GM18870 (cell line): ENCODE data around the gene COA7.
A peak's percentile ranks its signal among the peaks of the same experiment; 100 is the strongest.

ENCODE experiments used
- ATAC-seq: cut with Tn5 transposase; IDR thresholded peaks from one replicate; pipeline ENCODE4 v1.9.1; 2021; ENCODE audit warnings: moderate library complexity; ENCODE audit not compliant: unreplicated experiment

Gene COA7

DNA sequence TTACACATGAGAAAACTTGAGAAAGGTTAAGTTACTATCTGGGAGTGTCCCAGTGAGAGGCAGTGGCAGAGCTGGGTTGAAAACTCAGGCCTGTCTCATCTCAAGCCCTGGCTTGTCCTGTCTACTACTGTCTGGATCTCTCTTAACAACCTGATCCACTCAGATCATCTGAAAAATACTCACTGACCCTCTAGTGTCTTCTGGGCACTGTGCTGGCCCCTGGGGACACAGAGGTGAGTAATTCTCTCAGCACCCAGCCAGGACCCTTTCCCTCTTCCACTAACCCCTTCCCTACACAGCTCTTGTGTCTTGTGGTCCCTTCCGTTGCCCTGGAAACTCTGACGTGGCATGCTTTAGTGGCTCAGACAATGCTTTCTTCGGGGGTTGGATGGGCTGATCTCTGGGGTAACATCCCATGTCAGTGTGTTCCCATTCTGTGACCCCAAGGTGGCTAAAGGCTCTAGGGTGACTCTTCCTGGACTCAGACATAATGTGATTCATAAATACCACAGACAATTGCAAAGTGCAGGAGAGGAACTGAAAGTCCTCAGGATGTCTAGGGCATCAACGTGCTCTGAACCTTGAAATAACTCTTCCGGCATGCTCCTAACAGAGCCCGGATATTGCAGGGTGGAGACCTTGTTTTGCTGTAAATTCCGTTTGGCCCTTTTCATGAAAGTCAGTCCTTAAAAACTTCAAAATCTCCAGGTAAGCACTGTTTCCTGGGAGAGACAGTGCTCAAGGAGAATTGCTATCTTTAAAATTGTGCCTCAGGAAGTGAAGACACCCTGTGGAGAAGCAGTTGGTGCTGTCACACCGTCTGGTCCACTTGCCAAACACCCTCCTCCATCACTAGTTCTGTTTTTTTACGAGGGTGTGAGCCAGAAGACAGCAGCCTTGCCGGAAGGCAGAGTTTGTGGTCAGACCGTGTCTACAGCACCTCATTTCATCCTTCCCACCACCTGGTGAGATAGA is 61.1 kb downstream of the COA7 start:
- ATAC-seq, result peak; percentile 69

- ATAC-seq, result no peak
These were observed 62.6 kb downstream of the COA7 start for GRCh38 chr1:52635321-52636089.
